ENCODE results near the gene PCGF3.
"Not testable (repeated sequence)": the region's sequence is repeated elsewhere in the genome, so short reads cannot be mapped to it uniquely, and the experiment has no call there.

PCGF3 gene

DNA sequence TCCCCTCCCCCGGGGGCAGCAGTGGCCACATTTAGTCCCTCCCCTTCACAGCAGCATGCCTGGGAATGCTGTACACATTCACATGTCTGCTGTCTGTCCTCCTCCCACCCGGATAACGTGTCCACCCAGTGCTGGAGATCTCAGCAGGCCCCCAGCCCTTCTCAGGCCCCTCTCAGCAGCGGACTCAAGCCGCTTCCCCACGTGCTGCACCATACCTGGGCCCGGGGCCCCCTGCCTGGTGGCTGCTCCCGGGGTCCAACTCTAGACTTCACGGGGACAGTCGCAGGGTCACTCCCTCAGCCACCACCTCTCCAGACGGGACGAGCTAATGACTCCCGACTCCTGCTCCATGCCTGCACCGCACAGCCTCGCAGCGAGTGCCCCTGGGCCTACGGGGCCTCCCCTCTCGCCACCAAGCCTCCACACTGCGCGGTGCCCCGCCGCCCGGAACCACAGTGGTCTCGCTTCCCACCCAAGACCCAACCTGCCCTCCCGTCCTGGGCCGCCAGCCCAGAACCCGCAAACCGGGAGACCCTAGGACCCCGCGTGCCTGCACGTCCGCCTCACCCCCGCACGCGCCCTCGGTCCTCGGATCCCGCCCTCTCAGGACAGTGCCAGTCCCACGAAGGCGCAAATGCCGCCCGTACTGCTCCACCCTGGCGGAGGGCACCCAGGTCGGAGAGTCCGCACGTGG lies 1.3 kb upstream of the PCGF3 start:
- DNase-seq (ENCODE audit: low read depth in 2 of 2): no peak

DNA sequence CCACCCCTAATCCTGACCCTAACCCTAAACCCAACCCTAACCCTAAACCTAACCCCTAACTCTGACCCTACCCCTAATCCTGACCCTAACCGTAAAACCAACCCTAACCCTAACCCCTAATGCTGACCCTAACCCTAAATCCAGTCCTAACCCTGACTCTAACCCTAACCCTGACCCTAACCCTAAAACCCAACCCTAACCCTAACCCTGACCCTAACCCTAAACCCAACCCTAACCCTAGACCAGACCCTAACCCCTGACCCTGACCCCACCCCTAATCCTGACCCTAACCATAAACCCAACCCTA lies 708 bp upstream of the PCGF3 start:
- no peak for DNase-seq (ENCODE audit: low read depth in 2 of 2)

DNA sequence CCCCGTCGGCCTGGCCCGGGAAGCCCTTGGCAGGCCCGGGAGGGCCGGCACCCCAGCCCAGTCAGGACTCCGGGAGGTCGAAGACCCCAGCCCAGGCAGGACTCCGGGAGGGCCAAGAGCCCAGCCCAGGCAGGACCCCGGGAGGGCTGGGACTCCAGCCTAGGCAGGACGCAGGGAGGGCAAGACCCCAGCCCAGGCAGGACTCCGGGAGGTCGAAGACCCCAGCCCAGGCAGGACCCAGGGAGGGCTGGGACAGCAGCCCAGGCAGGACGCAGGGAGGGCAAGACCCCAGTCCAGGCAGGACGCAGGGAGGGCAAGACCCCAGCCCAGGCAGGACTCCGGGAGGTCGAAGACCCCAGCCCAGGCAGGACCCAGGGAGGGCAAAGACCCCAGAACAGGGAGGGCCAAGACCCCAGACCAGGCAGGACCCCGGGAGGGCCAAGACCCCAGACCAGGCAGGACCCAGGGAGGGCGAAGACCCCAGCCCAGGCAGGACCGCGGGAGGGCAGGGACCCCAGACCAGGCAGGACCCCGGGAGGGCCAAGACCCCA lies 526 bp downstream of the PCGF3 start:
- DNase-seq (ENCODE audit: low read depth in 2 of 2): not testable (repeated sequence)

DNA sequence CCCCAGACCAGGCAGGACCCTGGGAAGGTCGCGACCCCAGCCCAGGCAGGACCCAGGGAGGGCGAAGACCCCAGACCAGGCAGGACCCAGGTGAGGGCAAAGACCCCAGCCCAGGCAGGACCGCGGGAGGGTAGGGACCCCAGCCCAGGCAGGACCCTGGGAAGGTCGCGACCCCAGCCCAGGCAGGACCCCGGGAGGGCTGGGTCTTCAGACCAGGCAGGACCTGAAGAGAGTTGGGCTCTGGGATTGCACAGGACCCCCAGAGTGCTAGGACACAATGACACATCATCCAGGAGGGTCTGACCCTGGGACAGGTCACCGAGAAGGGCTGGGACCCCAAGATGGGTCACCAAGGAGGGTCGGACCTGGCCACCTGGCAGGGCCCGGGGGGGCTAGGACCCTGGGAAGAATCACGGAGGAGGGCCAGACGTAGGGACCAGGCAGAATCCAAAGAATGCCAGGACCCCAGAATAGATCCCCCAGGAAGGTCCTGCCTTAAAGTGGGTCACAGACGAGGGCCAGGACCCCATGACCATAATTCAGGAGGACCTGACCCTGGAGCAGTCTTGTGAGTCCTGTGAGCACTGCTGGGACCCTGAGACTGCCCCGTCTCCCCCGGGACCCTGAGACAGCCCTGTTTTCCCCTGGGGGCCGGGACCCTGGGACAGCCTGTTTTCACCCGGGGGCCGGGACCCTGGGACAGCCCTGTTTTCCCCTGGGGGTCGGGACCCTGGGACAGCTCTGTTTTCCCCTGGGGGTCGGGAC lies 1.4 kb downstream of the PCGF3 start:
- no peak for DNase-seq (ENCODE audit: low read depth in 2 of 2)

DNA sequence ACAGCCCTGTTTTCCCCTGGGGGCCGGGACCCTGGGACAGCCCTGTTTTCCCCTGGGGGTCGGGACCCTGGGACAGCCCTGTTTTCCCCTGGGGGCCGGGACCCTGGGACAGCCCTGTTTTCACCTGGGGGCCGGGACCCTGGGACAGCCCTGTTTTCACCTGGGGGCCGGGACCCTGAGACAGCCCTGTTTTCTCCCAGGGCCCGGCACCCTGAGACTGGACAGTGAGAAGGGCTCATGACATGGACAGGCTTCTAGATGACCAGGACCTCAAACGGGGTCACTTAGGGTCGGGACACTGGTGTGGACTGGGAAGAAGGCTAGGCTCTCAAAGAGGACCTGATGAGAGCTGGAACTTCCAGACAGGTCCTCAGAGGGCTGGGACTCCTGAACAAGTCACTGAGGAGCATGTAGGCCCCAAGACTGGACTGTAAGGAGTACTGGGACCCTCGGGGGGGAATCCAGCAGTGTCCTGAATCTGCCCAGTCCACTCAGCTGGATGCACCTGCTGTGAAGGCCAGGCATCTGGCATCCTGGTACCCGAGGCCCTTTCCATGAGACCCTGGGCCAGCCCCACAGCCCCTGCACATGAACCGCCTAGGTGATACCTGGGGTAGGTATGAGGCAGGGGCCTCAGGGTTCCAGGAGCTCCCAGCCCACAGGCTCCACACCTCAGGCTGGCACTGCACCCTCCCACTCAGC lies 2.4 kb downstream of the PCGF3 start:
- no peak for DNase-seq (ENCODE audit: low read depth in 2 of 2)

- no peak for DNase-seq (ENCODE audit: low read depth in 2 of 2)
Measured at GRCh38 chr4:708631-708933, 3.0 kb downstream of the PCGF3 start.

GRCh38 chr4:709348-709747 lies 3.7 kb downstream of the PCGF3 start:
- DNase-seq (ENCODE audit: low read depth in 2 of 2): no peak

DNA sequence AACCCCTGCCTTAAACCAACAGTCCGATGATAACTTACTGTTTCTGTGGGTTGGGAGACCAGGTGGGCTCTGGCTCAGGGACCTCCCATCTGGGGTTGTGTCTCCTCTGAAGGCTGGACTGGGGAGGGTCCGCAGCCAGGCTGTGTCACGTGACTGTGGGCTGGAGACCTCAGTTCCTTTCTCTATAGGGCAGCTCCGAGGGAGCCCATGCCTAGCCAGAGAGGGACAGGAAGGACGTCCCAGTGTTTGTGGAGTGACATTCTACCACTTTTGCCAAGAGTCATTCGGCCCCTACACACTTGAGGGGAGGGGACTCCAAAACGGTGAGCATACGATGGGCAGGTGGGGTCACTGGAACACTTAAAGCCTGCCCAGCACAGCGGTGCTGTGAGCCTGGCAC lies 4.5 kb downstream of the PCGF3 start:
- no peak for DNase-seq (ENCODE audit: low read depth in 2 of 2)

- DNase-seq (ENCODE audit: low read depth in 2 of 2): no peak
Measured at GRCh38 chr4:710916-711315, 5.3 kb downstream of the PCGF3 start.

DNA sequence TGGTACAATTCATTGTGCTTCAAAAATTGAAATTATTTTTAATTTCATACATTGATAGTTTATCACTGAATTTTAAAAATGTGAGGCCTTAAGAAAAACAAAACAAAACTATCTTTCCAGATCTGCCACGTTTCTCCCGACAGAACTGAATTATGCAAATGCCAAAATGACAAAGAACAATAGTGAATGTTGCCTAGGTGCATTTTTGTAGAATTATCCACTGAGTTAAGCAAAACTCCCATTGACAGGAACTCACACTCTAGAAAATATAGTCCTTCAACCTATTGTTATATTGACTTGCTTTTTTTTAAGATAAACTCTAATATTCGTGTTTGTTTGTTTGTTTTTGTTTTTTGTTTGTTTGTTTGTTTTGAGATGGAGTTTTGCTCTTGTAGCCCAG lies 6.5 kb downstream of the PCGF3 start:
- no peak for DNase-seq (ENCODE audit: low read depth in 2 of 2)

GRCh38 chr4:712916-713632 lies 7.4 kb downstream of the PCGF3 start:
- DNase-seq (ENCODE audit: low read depth in 2 of 2): no peak

GRCh38 chr4:714087-714486 lies 8.5 kb downstream of the PCGF3 start:
- DNase-seq (ENCODE audit: low read depth in 2 of 2): no peak

DNA sequence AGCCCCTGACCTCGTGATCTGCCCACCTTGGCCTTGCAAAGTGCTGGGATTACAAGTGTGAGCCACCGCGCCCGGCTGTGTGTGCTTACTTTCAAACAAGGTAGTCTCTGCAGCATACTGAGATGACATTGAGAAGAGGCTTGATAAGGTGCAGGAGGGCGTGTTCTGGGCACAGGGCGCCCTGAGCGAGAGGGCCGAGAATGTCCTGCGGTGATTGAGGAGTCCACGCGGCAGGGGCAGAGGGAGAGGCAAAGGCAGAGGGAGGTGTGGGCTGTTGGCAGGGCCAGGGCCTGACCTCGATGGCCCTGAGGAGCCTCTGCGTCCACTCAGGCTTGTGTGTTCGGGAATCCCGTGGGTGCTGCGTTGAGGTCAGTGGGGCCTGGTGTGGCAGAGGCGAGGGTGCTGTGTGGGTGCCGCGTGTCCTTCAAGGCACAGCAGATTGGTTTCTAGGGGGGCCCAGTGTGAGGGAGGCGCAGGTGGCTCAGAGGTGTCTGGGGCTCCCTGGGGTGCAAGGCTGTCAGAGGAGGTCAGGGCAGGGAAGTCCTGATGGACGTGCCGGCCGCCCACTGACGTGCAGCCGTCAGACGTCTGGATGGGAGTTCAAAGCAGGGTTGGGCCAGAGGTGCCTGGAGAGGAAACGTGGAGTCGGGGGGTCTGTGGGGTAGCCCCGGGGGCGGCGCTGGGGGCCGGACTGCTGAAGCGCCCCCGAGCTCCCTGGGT lies 12.1 kb downstream of the PCGF3 start:
- no peak for DNase-seq (ENCODE audit: low read depth in 2 of 2)

- DNase-seq (ENCODE audit: low read depth in 2 of 2): no peak
Measured at GRCh38 chr4:718460-718859, 12.8 kb downstream of the PCGF3 start.

- no peak for DNase-seq (ENCODE audit: low read depth in 2 of 2)
Measured at GRCh38 chr4:720111-720860, 14.7 kb downstream of the PCGF3 start.

DNA sequence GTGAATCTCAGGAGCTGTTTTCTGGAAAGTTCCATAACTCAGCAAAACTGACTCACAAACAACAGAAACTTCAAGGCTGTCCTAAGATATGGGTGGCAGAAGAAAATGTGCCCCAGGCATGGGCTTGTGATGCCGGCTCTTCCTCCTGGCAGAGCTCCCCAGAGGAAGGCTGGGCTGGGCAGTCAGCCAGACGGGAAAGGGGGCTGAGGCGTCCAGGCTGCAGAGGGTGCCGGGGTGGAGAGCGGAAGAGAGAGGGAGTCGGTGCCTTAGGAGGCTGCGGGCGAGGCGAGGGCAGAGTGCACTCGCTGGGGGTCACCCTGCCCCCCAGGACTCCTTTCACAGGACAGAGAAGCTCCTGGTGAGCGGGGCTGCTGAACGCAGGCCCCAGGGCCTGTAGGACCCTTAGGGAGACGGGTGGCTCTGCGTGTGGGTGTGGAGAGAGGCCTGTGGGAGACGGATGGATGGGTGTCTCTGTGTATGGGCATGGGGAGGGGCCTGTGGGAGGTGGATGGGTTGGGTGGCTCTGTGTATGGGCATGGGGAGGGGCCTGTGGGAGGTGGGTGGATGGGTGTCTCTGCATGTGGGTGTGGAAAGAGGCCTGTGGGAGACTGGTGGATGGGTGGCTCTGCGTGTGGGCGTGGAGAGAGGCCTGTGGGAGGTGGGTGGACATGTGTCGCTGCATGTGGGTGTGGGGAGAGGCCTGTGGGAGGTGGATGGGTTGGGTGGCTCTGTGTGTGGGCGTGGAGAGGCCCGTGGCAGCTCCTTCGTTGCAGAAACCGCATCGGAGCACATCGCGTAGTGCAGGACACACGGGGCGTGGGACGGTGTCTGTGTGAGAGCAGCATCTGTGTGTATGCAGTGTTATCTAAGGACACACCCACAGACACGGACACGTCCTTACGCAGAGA lies 15.9 kb downstream of the PCGF3 start:
- no peak for DNase-seq (ENCODE audit: low read depth in 2 of 2)

DNA sequence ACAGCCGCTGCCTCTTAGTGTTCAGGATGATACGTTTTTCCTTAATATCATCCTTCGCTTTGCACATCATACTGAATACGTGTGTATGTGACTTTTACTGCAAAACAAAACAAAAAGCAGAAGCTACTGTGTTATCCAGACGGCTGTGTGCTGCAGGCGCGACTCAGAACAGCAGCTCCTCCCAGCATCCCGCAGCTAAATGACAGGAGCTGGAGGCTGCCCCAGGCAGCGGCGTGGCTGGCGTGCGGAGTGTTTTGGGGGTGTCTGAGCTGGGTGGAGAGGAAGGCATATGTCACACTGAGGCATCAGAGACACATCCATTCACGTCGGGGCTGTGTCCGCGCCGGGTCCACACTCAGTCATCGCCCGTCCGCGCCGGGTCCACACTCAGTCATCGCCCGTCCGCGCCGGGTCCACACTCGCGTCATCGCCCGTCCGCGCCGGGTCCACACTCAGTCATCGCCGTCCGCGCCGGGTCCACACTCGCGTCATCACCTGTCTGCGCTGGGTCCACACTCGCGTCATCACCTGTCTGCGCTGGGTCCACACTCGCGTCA lies 16.6 kb downstream of the PCGF3 start:
- no peak for DNase-seq (ENCODE audit: low read depth in 2 of 2)

GRCh38 chr4:722851-723360 lies 17.3 kb downstream of the PCGF3 start:
- DNase-seq (ENCODE audit: low read depth in 2 of 2): no peak

All from stimulated activated CD8-positive, alpha-beta memory T cell treated with anti-CD3 and anti-CD28 coated beads, Interleukin-15, amount 100 ng/mL, for 48 hours (primary cell).